Calu3 (cell line): ENCODE data around the gene HDAC4. TPM values are rescaled to one million over a fixed set of nuclear protein-coding genes. Genes with fewer than 3 reads are reported as not detected.

Experiments
- BruUV-seq: library from RNA; stranded (reverse); fragments of 400-500 nt; replicated peaks from 2 replicates; lab custom pipeline; 2021; lab: Mats Ljungman, UMichigan
- CTCF ChIA-PET: fragments of 300-600 bp; sonication (Branson Sonifier 250); formaldehyde crosslinking; loops from one replicate; lab custom pipeline; 2022; ENCODE audit warnings: antibody characterized with exemption; lab: Charles Lee
- DNase-seq: peaks from one replicate; pipeline ENCODE4 v3.0.0; 2022
- H3K27ac Mint-ChIP-seq: one replicate; pipeline ENCODE4 v1.8.0; 2022; ENCODE audit warnings: mixed read lengths; ENCODE audit not compliant: unreplicated experiment
- H3K27me3 Mint-ChIP-seq: one replicate; pipeline ENCODE4 v1.8.0; 2022; ENCODE audit warnings: mixed read lengths; ENCODE audit not compliant: unreplicated experiment
- H3K36me3 Mint-ChIP-seq: one replicate; pipeline ENCODE4 v1.8.0; 2022; ENCODE audit warnings: mild to moderate bottlenecking, moderate library complexity, mixed read lengths; ENCODE audit not compliant: insufficient read depth, unreplicated experiment
- H3K4me1 Mint-ChIP-seq: one replicate; pipeline ENCODE4 v1.8.0; 2022; ENCODE audit warnings: mild to moderate bottlenecking, low read depth, mixed read lengths; ENCODE audit not compliant: unreplicated experiment
- H3K4me3 Mint-ChIP-seq: one replicate; pipeline ENCODE4 v1.8.0; 2022; ENCODE audit warnings: mild to moderate bottlenecking, low read depth, moderate library complexity, mixed read lengths; ENCODE audit not compliant: unreplicated experiment
- H3K9me3 Mint-ChIP-seq: one replicate; pipeline ENCODE4 v1.8.0; 2022; ENCODE audit warnings: low read depth, mixed read lengths; ENCODE audit not compliant: unreplicated experiment
- CTCF ChIP-seq: fragments of 200-600 bp; IDR thresholded peaks from one replicate; pipeline ENCODE4 v1.8.0; 2022; ENCODE audit warnings: antibody characterized with exemption; ENCODE audit not compliant: unreplicated experiment
- intact Hi-C: fragments of 100-400 bp; cut with micrococcal nuclease; formaldehyde crosslinking; loops from one replicate; pipeline ENCODE4 v1.10.0; 2022; ENCODE audit not compliant: unreplicated experiment
- total RNA-seq: library from RNA; stranded (reverse); gene quantifications from 2 replicates; pipeline ENCODE4 v1.2.3, GENCODE V29; 2022

The HDAC4 gene
- total RNA-seq, 1 experiment from 2014 or later = 39.6 TPM

- Mint-ChIP-seq H3K4me1 (no peaks in the 10 kb centered on the region), H3K4me3 (no peak overlapping the region), H3K9me3 (no peaks in the 10 kb centered on the region), H3K27me3 (no peaks in the 10 kb centered on the region), H3K36me3 (no peaks in the 10 kb centered on the region), H3K27ac (no peak overlapping the region)
- DNase-seq = no peak
- no TSS peak for BruUV-seq
- intact Hi-C loops = no loop called here
- no peak for TF ChIP-seq CTCF
- CTCF ChIA-PET = interaction anchor here (0.5 kb wide), 1 partner anchor 11 kb away, joined by 7 read pairs; no protein-coding TSS in a partner anchor
Observed at GRCh38 chr2:239343460-239343859, 57.4 kb downstream of the HDAC4 start.

- Mint-ChIP-seq H3K27me3 (no peaks in the 10 kb centered on the region), H3K4me1 (no peaks in the 10 kb centered on the region)
- intact Hi-C loops = no loop called here
Observed at GRCh38 chr2:239341840-239342239, 59.0 kb downstream of the HDAC4 start.

GRCh38 chr2:239341146-239341732 is 59.6 kb downstream of the HDAC4 start:
- Mint-ChIP-seq H3K9me3 (no peaks in the 10 kb centered on the region), H3K27me3 (no peaks in the 10 kb centered on the region), H3K36me3 (no peaks in the 10 kb centered on the region), H3K27ac (no peak overlapping the region), H3K4me1 (no peaks in the 10 kb centered on the region), H3K4me3 (no peak overlapping the region)
- TF ChIP-seq CTCF = no peak
- intact Hi-C loops = no loop called here
- no TSS peak for BruUV-seq
- DNase-seq = no peak
- CTCF ChIA-PET = no interaction called here

More at GRCh38 chr2:239341840-239342239, 59.0 kb downstream of the HDAC4 start:
- no peak for TF ChIP-seq CTCF
- H3K27ac Mint-ChIP-seq = no peak overlapping the region
- no peak overlapping the region for H3K4me3 Mint-ChIP-seq
- DNase-seq = no peak
- no peaks in the 10 kb centered on the region for H3K9me3 Mint-ChIP-seq
- no TSS peak for BruUV-seq
- no peaks in the 10 kb centered on the region for H3K36me3 Mint-ChIP-seq
- CTCF ChIA-PET = no interaction called here

GRCh38 chr2:239339726-239340601 is 60.9 kb downstream of the HDAC4 start:
- no peaks in the 10 kb centered on the region for H3K4me1 Mint-ChIP-seq
- no peaks in the 10 kb centered on the region for H3K27me3 Mint-ChIP-seq
- TF ChIP-seq CTCF = no peak
- CTCF ChIA-PET = no interaction called here
- no TSS peak for BruUV-seq
- H3K27ac Mint-ChIP-seq = no peak overlapping the region
- no peak overlapping the region for H3K4me3 Mint-ChIP-seq
- no peak for DNase-seq
- intact Hi-C loops = no loop called here
- H3K36me3 Mint-ChIP-seq = no peaks in the 10 kb centered on the region
- H3K9me3 Mint-ChIP-seq = no peaks in the 10 kb centered on the region
